ENCODE data around the gene MLXIP. TPM values are rescaled to one million over a fixed set of nuclear protein-coding genes. Genes with fewer than 3 reads are reported as not detected.
A peak's percentile ranks its signal among the peaks of the same experiment; 100 is the strongest.

Gene MLXIP
- total and polyA plus RNA-seq, 9 of the 15 experiments (the other 6 are each of a cell fraction or from before 2014, with no cell fraction given) = 2.2 to 66.3 (median 18.1) TPM

- TF ChIP-seq CHAMP1 (IDR thresholded peaks at IDR 0.05) (no peak), HEY1 (CRISPR knock-in tag; IDR thresholded peaks at IDR 0.05; ENCODE audit: borderline replicate concordance) (no peak), SP2 (IDR thresholded peaks at IDR 0.05; ENCODE audit: extremely low read depth, low read depth, low read length, poor library complexity, severe bottlenecking) (no peak), CHD7 (IDR thresholded peaks at IDR 0.05; ENCODE audit: low read depth, low read length) (no peak), ATF4 (CRISPR knock-in tag; IDR thresholded peaks at IDR 0.05) (no peak), HDAC2 (IDR thresholded peaks at IDR 0.05) (peak; percentile 52; the same call in 1 of the 2 replicates), ESRRA (IDR thresholded peaks at IDR 0.05; ENCODE audit: borderline replicate concordance, low read depth) (no peak), BRD9 (IDR thresholded peaks at IDR 0.05; ENCODE audit: low read depth, partially characterized antibody) (no peak), FOXM1 (IDR thresholded peaks at IDR 0.05; ENCODE audit: low read depth) (no peak), FOXM1 (CRISPR knock-in tag; IDR thresholded peaks at IDR 0.05; ENCODE audit: low read depth) (no peak), ZNF696 (CRISPR knock-in tag; conservative IDR thresholded peaks at IDR 0.05) (no peak), KAT7 (CRISPR knock-in tag; IDR thresholded peaks at IDR 0.05; ENCODE audit: borderline replicate concordance) (no peak)
These were observed 71.6 kb downstream of the MLXIP start (continued) for GRCh38 chr12:122150127-122150681.

All from K562 (cell line).